Measurements from ENCODE around the gene TACR2.

Gene TACR2

DNA sequence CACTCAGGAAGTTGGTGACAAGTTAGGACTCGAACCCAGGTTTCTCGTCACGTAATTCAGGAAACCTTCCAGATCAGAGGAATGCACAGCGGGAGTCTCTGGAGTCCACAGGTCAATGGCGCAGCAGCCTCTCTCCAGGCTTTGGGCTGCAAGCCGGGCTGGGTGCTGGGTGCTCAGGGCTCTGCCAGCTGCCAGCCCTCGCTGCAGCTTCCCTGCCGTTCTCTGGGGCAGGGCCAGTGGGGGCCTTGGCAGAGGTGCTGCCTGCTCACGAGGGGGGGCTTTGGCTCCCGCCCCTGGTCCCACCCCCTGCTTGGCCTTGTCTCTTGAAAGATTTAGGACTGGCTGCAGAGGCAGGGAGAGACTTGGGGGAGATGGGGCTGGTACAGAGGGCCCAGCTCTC lies at the start of gene TACR2:
Gene TACR2 (minus strand): TSS at position 224 of the 400 bp plus-strand sequence. CDS start 595 bp downstream, outside the sequence.
- no peak for DNase-seq (ENCODE audit: low read depth in 2 of 2)

DNA sequence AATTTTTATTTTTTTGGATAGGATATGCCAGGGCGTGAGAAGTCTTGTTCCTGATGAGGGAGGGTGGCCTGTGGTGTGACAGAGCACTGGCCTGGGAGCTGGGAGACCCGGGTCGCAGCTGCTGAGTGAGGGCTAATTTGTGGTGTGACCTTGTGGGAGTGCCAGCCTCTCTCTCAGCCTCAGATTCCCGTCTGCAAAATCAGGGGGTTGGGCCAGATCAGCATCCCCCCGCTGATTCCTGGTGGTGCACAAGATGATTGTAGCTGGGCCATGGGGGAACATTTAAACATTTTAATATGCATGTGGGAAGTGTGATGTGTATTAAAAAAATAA lies 49.4 kb upstream of the TACR2 start:
- no peak for DNase-seq (ENCODE audit: low read depth in 2 of 2)

DNA sequence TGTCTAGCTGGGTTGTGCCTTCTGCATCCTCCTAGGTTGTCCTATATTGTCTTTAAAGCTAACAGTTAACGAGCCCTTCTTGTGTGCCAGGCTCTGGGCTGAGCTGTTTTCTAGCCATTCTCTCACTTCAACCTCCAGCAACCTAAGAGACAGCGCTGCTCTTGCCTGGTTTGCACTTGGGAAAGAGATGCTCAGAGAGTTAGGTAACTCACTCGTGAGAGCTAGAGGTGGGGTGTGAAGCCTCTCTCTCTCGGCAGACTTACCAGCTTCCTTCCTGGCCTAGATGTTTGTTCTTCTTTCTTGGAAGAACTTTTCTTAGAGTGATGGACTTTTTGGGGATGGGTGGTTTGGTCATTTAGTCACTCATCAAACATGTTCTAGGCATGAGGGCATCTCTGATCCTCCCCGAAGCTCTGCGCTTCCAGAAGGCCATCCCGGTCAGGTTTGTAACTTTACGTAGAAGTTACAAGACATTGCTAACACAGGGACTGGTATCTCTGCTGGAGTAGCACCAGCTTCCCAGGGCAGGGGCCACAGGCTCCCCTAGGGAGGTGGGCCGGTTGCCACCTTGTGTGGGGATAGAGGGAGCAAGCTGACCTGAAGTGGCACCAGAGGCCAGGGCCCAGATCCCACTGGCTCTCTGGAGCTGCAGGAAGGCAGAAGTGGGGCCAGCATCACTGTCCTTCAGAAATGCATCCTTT lies 48.9 kb upstream of the TACR2 start:
- no peak for DNase-seq (ENCODE audit: low read depth in 2 of 2)

DNA sequence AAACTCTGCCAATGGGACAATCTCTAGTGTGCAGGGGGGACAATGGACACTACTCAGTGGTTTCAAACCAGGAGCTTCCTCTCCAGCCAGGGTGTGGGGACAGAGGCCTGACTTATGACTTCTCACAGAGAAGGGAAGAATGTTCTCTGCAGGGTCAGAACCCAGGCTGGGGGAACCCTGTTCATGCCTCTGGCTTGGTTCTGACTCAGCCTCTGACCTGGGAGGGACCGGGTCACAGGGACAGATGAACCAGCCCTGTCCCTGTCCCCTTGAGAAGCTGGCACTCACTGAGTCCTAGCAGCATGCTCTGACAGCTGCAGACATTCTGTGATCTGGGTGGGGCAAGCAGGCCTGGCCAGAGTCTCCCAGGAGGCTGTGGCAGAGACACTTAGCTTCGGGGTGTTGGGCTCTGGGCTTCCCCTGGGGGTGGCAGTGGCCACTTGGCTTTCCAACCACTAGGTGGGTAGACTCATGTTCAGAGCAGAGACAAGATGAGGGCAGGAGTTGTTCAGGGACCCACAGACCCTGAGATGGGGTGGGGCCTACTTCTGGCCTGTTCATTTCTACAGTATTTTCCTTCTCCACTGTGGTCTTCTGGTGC lies 48.2 kb upstream of the TACR2 start:
- no peak for DNase-seq (ENCODE audit: low read depth in 2 of 2)

DNA sequence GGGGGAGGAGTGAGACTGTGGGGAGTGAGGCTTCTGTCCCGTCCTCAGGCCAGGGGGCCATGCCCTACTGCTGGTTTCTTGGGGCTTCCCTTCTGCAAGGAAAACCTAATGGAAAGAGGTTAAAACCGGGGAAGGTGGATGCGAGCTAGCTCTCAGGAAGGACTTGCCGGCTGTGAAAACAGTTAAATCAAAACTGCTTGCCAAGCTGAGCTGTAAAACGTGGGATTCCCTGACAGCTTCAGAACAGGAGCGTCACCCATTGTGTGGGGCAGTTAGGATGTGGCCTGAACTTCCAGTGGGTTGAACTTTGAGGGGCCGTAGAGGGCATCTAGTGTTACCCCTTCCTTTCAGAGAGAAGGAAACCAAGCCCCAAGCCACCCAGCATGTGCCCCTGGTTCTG lies 47.7 kb upstream of the TACR2 start:
- no peak for DNase-seq (ENCODE audit: low read depth in 2 of 2)

DNA sequence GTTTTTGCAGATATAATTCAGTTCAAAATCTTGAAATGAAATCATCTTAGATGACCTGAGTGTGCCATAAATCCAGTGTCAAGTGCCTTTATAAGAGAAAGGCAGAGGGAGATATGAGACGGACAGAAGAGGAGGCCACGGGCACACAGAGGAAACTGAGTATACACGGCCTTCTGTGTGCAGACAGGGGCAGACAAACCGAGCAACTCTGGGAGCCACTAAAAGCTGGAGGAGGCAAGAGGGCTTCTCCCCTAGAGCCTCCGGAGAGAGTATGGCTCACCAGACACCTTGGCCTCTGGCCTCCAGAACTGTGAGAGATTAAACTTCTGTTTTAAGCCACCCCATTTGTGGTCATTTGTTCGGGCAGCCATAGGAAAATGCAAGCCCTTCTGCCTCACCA lies 47.2 kb upstream of the TACR2 start:
- no peak for DNase-seq (ENCODE audit: low read depth in 2 of 2)

DNA sequence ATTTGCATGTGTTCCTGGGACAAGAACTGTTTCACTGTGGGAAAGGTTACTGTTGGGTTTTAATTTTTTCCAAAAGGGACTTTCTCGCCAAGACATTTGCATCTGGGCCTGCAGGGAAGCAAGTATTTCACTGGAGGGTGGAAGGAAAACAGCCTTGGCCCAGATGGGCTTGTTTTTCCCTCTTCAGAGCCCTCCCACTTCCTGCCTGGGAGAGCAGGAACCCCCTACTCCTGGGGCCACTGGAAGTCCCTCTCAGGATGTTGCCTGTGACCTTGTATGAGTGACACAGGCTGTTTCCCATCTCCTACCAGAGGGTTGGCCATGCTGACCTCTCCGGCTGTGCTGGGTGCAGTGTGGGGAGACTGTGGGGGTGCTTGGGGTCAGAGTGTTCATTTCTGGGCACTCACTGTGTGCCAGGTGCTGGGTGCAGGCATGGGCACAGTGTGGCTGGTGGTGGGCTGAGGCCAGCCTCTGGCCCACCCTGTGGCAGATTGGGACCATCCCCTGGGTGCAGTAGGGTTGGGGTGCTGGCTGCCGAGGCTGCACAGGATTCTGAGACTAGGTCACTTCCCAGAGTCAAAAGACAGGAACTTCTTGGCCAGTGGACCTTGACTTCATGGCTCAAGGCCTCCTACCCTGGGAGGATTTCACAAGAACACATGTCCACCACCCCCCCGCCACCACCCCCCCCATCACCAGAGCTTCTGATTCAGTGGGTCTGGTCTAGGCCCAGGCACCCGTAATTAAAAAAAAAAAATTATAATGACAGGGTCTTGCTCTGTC lies 44.7 kb upstream of the TACR2 start:
- DNase-seq (ENCODE audit: low read depth in 2 of 2): no peak

DNA sequence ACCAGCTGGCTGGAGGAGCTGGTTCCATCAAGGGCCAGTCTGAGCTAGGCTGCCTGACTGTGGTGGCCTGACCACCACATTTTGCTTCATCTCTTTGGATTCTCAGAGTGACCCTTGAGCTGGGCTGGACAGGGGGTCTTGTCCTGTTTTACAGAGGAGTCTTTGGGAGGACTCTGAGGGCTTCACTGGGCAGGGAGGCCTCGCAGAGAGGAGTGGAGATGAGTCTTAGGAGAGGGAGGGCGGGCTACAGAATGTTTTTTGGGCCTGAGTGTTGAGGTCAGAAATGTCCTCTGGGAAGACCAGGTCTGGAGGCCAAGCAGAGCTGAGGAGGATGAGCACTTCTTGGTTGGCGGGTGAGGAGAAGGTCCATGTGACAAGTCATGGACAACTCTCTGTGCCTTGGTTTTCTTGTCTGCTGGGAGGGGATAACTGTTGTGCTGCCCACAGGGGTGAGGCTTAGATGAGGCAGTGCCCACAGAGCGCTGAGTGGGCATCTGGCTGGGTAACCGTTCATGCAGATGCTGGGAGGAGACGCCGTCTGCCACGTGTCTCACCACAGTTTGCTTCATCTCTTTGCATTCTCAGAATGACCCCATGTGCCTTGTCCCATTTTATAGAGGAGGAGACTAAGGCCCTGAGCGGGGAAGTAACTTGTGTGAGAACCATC lies 44.0 kb upstream of the TACR2 start:
- no peak for DNase-seq (ENCODE audit: low read depth in 2 of 2)

DNA sequence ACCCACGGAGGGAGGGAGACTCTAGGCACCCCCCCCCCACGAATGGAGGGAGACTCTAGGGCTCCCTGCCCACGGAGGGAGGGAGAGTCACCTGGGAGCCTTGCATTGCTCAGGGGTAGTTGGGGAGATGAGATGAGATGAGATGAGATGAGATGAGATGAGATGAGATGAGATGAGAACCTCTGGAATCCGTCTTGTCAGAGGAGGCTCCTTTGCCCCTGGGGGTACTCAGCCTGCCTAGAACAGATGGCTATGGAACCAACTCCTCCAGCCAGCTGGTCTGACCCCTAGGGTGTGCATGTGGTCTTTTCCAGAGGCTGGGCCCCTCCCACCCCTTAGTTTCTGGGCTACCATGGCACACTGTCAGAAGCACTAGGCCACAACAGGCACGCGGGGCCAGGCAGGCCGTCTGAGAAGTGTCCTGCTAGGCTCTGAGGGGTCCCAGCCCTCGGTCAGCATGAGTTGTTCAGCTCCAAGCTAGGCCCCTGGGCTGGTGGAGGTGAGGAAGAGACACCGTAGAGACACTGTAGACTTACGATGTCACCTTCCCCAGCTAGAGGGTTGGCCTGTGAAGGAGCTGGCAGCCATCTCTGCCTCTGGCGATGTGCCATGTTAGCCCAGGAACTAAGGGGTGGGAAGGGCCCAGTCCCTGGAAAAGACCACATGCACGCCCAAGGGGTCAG lies 43.3 kb upstream of the TACR2 start:
- DNase-seq (ENCODE audit: low read depth in 2 of 2): no peak

DNA sequence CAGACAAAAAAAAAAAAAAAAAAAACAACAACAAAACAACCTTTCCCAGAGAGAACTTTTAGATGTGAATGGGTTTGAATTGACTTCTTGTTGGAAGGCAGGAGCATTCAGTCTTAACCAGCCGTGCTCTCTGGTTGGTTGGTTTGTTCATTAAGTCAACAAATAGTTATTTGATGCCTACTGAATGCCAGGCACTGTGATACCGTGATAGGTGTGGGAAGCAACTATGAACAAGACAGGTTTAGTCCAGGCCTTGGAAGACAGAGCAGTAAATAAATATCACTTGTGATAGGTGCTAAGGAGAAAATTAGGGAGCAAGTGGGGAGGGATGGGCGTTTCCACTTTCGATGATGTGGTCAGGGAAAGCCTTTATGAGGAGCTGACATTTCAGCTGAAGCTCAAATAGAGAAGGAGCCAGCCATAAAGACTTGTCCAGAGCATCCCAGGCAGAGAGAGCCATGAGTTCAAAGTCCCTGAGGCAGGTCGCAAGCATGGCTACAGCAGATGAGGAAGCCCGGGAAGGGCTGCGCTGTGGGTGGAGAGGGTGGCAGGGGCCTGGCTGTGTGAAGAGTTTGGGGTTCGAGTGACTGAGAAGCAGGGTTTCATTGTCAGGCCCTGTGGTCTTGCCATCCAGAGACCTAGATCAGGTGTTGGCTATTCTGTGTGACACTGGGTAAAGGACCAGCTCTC lies 42.5 kb upstream of the TACR2 start:
- no peak for DNase-seq (ENCODE audit: low read depth in 2 of 2)

DNA sequence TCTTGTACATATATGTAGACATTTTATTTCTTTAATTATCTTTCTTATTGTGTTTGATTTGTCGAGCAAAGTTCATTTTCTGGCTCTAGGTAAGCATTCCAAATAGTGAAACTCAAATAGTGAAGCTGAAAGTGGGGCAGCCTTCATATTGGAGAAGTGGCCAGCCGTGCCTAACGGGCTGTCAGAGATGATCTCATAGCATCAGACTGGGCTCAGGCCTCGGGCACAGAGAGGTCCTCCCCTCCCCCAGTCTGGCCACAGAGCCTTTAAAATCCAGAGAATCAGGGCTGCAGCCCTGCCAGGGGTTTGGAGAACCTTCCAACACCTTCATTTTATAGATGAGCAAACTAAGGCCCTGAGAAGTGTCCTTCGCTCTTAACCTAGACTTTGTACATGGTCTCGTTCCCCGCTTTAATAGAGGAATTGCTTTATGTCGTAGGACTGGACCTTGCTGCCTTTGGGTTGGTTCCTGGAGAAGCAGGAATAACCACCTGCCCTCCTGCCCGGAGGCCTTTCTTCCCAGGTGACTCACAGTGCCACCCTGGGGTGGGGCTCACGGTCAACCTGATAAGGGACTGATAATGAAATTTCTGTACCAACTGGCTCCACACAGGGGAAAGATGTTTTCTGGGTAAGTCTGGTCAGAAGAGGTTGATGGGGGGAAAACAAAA lies 41.8 kb upstream of the TACR2 start:
- no peak for DNase-seq (ENCODE audit: low read depth in 2 of 2)

DNA sequence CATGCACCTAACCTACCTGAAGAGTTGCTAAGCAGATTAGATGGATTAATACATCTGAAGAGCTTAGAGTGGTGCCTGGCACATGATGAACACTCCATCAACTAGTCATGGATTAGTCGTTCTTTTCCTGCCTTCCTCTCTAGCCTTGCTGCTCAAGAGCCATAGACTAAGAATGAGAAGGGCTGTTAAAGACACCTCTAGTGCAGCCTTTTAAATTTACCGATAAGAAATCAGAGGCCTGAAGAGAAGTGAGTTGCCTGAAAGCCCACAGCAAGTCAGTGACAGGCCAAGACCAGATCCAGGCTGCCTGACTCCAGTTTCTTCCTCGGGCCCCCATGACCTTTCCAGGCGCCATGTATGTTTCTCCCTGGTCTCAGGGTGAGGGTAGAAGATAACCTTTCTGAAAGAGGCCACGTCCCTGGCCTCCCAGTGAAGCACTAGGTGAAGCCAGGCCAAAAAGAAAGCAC lies 41.1 kb upstream of the TACR2 start:
- no peak for DNase-seq (ENCODE audit: low read depth in 2 of 2)

DNA sequence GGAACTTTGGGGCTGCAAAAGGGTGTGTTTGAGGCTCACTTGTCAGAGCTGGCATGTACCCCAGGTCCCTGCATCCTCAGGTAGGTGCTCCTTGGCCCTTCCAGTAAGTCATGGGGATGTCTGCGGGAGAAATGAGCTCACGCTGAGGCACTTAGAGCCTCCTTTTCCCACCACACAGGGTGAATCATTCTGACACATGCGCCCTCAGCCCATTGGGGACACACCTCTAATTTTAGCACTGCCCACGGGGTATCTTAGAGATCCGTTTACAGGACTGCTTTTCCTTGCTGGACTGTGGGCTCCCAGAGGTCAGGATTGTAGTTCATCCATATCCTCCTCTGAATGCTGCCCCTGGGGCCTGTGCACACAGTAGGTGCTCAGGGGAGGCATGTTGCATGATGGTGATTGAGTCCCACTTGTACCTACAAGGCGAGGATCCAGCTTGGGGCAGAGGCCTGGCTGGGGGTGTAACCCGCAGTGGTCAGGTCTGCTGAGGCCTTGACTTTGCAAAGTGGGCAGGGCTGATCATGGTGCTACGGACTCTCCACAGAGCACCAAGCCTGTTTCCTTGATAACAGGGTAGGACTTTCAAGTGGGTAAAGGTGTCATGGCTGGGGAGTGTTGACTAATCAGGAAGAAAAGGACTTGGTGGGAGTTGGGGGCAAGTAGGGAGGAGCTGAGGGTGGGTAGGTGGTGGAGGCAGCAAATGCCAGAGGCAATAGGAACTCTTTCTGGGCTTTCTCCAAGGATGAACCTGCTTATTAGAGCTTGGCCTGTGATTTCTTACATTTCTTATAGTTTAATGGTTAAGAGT lies 40.4 kb upstream of the TACR2 start:
- no peak for DNase-seq (ENCODE audit: low read depth in 2 of 2)

DNA sequence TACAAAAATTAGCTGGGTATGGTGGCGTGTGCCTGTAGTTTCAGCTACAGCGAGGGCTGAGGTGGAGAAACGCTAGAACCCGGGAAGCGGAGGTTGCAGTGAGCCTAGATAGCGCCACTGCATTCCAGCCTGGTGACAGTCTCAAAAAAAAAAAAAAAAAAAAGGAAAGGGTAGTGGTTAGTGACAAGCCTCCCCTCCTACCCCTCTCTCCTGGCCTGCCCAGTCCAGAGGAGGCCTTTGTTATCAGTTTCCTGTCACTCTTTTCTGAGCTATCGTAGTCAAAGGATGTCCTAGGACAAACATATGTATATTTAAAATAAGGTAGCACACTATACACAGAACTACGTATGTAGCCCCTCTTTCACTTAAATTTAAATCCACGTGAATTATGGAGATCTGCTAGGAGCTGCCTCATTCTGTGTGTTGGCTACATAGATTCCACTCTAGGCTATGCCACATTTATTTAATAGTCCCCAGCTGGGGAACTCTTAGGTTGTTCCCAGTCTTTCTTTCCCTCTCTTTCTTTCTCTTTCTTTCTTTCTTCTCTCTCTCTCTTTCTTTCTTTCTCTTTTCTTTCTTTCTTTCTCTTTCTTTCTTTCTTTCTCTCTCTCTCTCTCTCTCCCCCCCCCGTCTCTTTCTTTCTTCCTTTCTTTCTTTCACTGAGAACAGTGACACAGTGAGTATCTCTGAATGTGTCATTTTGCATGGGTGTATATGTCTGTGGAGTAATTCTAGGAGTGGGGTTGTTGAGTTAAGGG lies 38.5 kb upstream of the TACR2 start:
- DNase-seq (ENCODE audit: low read depth in 2 of 2): no peak

DNA sequence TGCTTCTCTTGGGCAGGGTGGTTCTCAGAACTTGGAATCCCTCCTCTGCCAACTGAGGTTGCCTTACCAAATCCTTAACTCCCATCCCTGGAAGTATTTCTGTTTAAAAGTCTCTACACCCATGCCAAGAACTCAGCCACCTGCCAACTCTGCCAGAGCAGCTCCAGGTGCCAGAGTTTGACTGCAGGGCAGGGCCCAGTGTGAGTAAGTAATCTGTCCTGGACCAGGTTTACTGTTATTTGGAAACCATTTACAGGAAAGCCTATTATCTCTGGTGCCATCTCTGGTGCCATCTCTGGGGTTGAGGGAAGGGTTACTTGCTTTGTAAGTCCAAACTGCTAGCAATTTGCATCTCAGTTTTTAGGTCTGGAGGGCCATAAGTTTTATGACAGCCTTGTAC lies 37.1 kb upstream of the TACR2 start:
- no peak for DNase-seq (ENCODE audit: low read depth in 2 of 2)

DNA sequence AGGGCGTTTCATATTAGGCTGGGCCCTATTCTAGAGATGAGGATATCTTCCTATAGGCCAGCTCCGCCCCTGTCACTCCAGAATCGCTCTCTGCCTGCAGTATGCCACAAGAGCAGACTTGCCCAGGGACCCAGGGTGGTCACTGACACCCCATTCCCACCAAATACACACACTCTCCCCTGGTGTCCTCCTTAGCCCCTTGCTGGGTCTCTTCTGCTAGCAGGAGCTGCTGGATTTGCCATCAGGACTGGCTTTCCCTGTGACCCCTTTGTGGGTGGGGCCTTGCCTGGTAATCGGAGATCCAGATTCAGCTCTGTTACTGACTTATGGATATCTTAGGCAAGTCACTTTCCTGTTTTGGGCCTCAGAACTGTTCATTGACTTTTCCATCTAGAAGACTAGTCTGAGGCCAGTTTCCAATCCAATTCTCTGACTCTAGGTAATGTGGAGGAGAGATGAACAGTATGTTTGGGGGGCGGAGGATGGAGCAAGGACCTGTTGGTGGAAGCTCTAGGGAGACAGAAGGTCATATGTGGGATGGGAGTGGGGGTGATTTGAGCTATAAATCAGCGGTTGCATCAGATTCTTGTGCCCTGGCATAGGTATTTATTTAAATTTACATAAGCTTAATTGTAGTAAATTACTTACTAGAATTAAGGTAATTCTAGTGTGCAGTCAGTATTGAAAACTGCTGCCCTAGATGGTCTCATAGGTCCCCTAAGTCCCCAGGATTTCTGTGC lies 36.1 kb upstream of the TACR2 start:
- no peak for DNase-seq (ENCODE audit: low read depth in 2 of 2)

DNA sequence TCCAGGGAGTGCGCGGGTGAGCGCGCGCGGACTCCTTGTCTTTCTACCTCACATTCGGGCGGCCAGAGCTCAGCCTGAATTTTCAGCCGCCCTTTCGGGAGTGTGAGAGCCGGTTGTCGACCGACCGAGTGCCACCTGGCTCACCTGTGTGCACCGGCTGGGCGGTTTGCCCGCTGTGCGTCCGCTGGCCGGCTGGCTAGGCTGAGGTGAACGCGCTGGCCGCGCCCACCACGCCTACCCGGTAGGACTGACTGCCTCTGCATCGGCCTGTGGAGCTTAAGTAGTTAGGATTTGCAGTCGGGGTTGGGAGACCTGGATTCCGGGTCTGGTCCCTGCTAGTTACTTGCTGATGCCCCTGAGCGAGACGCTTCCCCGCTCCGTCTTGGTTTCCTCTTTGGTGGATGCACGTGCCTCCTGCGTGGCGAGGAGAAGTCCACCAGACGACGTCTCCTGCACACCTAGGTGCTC lies 35.1 kb upstream of the TACR2 start:
- no peak for DNase-seq (ENCODE audit: low read depth in 2 of 2)

DNA sequence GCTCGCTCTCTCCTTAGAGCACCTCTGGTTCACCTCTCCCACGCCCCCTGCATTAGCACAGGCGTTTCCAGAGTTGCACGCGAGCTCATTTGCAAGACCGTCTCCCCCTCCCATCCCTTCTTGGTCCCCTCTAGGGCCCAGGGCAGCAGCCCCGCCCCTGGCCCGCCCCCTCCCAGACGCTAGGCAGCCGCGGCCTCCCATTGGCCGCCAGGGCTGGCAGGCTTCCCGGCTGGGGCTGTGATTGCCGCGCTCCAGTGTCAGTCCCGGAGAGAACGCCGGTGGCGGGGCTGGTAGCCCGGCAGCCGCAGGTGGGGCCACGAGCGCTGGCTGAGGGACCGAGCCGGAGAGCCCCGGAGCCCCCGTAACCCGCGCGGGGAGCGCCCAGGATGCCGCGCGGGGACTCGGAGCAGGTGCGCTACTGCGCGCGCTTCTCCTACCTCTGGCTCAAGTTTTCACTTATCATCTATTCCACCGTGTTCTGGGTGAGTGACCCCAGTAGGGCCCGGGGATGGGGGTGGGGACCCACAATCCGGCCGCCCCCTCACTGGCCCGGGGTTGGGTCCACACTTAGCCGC lies 34.6 kb upstream of the TACR2 start, which contains the start of gene TSPAN15:
Gene TSPAN15 (plus strand): TSS at position 257 of the 575 bp plus-strand sequence. CDS start 130 bp downstream, at position 387.
- DNase-seq (ENCODE audit: low read depth in 2 of 2): peak in 1 of 2 experiments; percentile 34

All from fibroblast of skin of left quadriceps (primary cell).